ENCODE measurements around the gene NFIB.

NFIB gene

GRCh38 chr9:14279671-14280070, 34.3 kb downstream of the NFIB start:
- no peak for TF ChIP-seq ZFX (IDR thresholded peaks at IDR 0.05; ENCODE audit: borderline replicate concordance)
- TF ChIP-seq, protein P1, sequence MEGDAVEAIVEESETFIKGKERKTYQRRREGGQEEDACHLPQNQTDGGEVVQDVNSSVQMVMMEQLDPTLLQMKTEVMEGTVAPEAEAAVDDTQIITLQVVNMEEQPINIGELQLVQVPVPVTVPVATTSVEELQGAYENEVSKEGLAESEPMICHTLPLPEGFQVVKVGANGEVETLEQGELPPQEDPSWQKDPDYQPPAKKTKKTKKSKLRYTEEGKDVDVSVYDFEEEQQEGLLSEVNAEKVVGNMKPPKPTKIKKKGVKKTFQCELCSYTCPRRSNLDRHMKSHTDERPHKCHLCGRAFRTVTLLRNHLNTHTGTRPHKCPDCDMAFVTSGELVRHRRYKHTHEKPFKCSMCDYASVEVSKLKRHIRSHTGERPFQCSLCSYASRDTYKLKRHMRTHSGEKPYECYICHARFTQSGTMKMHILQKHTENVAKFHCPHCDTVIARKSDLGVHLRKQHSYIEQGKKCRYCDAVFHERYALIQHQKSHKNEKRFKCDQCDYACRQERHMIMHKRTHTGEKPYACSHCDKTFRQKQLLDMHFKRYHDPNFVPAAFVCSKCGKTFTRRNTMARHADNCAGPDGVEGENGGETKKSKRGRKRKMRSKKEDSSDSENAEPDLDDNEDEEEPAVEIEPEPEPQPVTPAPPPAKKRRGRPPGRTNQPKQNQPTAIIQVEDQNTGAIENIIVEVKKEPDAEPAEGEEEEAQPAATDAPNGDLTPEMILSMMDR (IDR thresholded peaks at IDR 0.05) = no peak
- no peak overlapping the region for H3K27ac ChIP-seq

GRCh38 chr9:14278291-14278721, 35.6 kb downstream of the NFIB start:
- H3K27ac ChIP-seq = no peak overlapping the region

DNA sequence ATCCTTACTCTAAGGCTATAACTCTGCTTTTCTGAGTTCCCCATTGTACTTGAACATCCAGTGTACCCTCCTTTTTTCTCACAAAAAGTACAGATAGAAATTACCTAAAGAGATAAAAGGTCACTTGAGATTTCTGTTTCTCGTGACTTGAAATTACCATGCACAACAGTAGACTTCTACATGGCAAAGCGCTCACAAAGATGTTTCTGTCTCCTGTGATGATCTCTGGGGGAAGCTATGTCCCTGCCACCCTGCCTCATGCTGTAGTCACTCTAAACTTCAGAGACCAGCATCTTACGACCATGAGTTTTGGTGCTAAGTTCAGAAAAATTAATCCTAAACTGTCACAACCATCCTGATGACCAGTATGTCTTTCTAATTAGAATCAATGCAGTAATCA, 36.2 kb downstream of the NFIB start:
- H3K27ac ChIP-seq = no peak overlapping the region
- no peak for TF ChIP-seq ZFX (IDR thresholded peaks at IDR 0.05; ENCODE audit: borderline replicate concordance)
- TF ChIP-seq, protein P1 (IDR thresholded peaks at IDR 0.05) = no peak

More at GRCh38 chr9:14278291-14278721, 35.6 kb downstream of the NFIB start:
- TF ChIP-seq, protein P1 (IDR thresholded peaks at IDR 0.05) = no peak
- no peak for TF ChIP-seq ZFX (IDR thresholded peaks at IDR 0.05; ENCODE audit: borderline replicate concordance)

DNA sequence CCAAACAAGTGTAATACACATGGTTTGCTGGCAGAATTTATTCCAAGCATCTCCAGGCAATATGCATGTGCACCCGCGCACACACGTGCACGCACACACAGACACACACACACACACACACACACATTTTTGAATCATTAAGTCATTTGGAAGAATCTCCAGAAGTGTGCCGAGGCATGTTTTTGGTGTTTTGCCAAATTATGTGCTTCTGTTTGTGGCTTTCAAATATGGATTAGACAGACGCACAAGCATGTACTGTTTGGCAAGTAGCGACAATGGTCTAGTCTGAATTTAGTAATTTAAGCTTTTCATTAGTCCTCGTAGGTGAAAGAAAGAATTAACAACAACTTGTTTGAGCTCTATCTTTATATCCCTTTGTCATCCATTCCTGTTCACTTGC, 36.7 kb downstream of the NFIB start:
- H3K27ac ChIP-seq = no peak overlapping the region

GRCh38 chr9:14275331-14275730, 38.6 kb downstream of the NFIB start:
- no peak overlapping the region for H3K27ac ChIP-seq
- TF ChIP-seq, protein P1 (IDR thresholded peaks at IDR 0.05) = no peak
- no peak for TF ChIP-seq ZFX (IDR thresholded peaks at IDR 0.05; ENCODE audit: borderline replicate concordance)

More for the DNA sequence above, 36.7 kb downstream of the NFIB start:
- no peak for TF ChIP-seq ZFX (IDR thresholded peaks at IDR 0.05; ENCODE audit: borderline replicate concordance)
- TF ChIP-seq, protein P1 (IDR thresholded peaks at IDR 0.05) = no peak

DNA sequence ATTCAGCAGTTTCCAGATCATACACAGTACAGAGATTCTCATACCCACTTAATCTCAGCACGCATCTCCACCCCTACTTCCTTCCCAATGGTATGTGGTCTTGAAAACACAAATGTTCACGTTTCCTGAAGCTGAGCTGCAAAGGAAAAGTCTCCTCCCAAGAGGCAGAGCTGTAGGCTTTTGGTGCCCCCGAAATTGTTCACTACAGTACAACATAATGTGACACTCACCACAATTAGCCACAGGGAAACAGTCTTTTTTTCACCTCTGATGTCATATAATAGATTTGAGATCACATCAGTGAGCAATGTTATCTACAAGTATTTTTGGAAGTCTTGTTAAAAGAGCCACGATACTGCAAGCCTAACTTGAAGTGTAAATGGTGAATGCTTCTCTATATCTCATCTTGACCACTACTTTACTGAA, 40.2 kb downstream of the NFIB start:
- no peak overlapping the region for H3K27ac ChIP-seq
- no peak for TF ChIP-seq ZFX (IDR thresholded peaks at IDR 0.05; ENCODE audit: borderline replicate concordance)
- TF ChIP-seq, protein P1 (IDR thresholded peaks at IDR 0.05) = no peak

DNA sequence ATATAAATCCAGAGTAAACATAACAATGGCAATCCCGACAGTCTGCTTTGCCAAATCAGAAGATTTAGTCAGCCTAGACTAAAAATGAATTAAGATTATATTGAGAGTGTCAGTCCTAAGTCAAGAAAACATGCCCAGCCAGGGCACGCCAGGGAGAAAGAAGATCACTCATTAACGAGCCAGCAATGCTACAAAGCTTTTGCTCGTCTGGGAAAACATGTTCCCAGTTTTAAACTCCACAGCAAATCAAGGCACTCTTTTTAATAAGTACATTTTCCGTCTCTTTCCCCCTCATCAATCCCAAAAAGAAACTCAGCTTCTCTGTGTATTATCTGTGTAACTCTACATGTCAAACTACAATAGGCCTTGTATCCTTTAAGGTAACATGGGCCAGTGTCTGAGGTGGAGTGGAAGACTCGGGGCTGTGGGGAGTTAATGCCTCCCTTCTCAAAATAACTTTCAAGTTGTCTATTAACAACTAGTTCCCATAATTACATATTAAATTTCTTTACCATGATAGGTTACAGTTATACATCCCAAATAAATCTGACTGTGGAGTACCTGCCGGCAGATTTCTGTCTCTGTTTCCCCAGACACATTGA, 40.9 kb downstream of the NFIB start:
- H3K27ac ChIP-seq = no peak overlapping the region

More for the DNA sequence above, 40.9 kb downstream of the NFIB start:
- TF ChIP-seq, protein P1 (IDR thresholded peaks at IDR 0.05) = no peak
- no peak for TF ChIP-seq ZFX (IDR thresholded peaks at IDR 0.05; ENCODE audit: borderline replicate concordance)

All from 22Rv1 (cell line).